AG09309 (cell line): Measurements from ENCODE around the gene SLC50A1.

Experiments used
- DNase-seq: peaks from one replicate; pipeline ENCODE4 v3.0.0-alpha.2; 2010; ENCODE audit warnings: low read depth
- H3K4me3 ChIP-seq: 2 replicates; pipeline ENCODE4 v1.5.1; 2011; ENCODE audit warnings: mild to moderate bottlenecking, low read depth, low read length, moderate library complexity; ENCODE audit not compliant: control insufficient read depth
- CTCF ChIP-seq: IDR thresholded peaks from 2 replicates; pipeline ENCODE4 v1.5.1; 2011; ENCODE audit warnings: mild to moderate bottlenecking, low read depth, low read length, inconsistent platforms; ENCODE audit not compliant: insufficient read depth, control insufficient read depth; ENCODE audit errors: missing control alignments

SLC50A1 gene

DNA sequence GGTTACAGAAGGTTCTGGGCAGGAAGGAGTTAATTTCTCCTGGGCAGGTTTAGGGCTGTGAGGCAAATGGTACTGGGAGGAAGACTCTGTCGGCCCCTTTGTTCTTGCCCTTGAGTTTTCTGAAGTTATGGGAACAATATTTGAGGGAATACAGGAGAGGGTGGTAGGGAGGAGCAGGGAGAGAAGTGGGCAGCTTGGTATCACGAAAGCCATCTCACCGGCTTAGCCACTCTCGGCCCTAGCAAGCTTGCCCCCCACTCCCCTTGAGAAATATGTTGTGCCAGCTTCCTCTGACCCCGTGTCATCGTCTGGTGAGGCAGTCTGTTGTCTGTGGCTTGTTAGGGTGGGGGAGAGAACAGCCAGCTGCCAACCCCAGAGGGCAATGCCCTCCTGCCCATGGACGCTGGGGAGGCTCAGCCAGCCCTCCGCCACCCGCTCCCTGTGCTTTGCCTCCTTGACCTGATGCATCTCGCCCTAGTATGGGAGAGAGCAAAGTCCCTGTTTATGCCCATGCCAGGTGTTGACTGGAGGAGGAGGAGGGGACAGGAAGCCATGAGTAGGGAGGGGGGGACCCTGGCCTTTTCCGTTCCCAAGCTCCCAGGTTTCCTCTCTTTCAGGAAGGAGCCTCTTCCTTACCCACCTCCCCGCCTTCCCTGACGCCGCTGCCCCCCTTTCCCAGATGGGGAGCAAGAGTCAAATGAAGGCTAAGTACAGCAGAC is 6.7 kb upstream of the SLC50A1 start:
- no peak for DNase-seq
- no peak overlapping the region for H3K4me3 ChIP-seq
- TF ChIP-seq CTCF, result no peak

DNA sequence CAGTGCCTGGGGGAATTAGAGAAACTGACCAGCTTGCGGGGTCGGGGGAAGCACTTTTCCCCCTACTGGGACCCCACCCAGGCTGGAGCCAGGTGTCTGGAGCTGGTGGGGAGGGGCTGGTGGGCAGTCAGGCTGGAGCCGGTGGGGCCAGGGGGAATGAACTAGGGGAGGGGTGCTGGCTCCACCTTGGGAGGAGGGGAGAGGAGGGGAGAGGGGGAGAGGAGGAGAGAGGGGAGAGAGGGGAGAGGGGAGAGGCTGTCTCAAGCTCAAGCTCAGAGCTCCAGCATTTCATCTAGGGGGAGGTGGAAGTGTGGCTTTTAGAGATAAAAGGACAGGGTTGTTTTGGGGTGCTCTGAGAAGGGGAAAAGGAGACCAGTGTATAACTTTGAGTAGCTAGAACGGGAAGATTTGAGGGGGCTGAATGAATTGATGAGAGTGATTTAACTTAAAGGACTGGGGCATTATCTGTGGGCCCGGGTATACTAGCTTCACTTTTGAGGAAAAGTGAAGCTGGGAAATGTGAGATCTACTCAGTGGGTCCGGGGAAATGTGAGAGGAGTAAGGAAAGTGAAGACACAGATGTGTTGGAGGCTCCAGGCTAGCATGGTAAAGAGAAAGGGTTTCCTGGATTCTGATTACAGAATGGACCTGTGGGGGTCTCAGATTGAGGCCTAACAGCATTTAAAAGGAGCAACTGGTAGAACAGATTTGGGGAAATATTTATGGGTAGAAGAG is 5.2 kb upstream of the SLC50A1 start:
- H3K4me3 ChIP-seq, result no peak overlapping the region
- TF ChIP-seq CTCF, result no peak
- no peak for DNase-seq

GRCh38 chr1:155131285-155131684 is 4.4 kb upstream of the SLC50A1 start:
- no peak for DNase-seq
- H3K4me3 ChIP-seq, result no peak overlapping the region
- no peak for TF ChIP-seq CTCF

GRCh38 chr1:155131856-155132255 is 3.8 kb upstream of the SLC50A1 start:
- no peak for DNase-seq
- H3K4me3 ChIP-seq, result no peak overlapping the region
- TF ChIP-seq CTCF, result no peak

DNA sequence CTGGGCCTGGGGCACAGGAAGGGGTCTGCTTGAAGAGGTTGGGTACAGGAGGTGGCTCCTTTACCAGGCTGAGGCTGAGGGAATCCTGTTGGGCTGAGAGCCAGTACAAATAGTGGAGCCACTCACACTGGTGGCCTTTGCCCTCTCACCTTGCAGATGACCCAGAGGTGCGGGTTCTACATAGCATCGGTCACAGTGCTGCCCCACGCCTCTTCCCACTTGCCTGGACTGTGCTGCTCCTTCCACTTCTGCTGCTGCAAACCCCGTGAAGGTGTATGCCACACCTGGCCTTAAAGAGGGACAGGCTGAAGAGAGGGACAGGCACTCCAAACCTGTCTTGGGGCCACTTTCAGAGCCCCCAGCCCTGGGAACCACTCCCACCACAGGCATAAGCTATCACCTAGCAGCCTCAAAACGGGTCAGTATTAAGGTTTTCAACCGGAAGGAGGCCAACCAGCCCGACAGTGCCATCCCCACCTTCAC is 1.8 kb upstream of the SLC50A1 start:
- no peak overlapping the region for H3K4me3 ChIP-seq
- no peak for TF ChIP-seq CTCF
- DNase-seq, result no peak

GRCh38 chr1:155134322-155134721 is 1.3 kb upstream of the SLC50A1 start:
- no peak for DNase-seq
- TF ChIP-seq CTCF, result no peak
- H3K4me3 ChIP-seq, result no peak overlapping the region
